Uterine smooth muscle cell (primary cell): ENCODE measurements around the gene FJX1. TPM values are rescaled to one million over a fixed set of nuclear protein-coding genes. Genes with fewer than 3 reads are reported as not detected.

Source experiments
- total RNA-seq: library from RNA; depleted of rRNA; stranded (reverse); fragments of >200 nt; gene quantifications from 2 replicates; pipeline ENCODE4 v1.2.3, GENCODE V29; 2014

The FJX1 gene, protein sequence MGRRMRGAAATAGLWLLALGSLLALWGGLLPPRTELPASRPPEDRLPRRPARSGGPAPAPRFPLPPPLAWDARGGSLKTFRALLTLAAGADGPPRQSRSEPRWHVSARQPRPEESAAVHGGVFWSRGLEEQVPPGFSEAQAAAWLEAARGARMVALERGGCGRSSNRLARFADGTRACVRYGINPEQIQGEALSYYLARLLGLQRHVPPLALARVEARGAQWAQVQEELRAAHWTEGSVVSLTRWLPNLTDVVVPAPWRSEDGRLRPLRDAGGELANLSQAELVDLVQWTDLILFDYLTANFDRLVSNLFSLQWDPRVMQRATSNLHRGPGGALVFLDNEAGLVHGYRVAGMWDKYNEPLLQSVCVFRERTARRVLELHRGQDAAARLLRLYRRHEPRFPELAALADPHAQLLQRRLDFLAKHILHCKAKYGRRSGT
- 88.3 and 97.0 TPM in 2 replicates for total RNA-seq

DNA sequence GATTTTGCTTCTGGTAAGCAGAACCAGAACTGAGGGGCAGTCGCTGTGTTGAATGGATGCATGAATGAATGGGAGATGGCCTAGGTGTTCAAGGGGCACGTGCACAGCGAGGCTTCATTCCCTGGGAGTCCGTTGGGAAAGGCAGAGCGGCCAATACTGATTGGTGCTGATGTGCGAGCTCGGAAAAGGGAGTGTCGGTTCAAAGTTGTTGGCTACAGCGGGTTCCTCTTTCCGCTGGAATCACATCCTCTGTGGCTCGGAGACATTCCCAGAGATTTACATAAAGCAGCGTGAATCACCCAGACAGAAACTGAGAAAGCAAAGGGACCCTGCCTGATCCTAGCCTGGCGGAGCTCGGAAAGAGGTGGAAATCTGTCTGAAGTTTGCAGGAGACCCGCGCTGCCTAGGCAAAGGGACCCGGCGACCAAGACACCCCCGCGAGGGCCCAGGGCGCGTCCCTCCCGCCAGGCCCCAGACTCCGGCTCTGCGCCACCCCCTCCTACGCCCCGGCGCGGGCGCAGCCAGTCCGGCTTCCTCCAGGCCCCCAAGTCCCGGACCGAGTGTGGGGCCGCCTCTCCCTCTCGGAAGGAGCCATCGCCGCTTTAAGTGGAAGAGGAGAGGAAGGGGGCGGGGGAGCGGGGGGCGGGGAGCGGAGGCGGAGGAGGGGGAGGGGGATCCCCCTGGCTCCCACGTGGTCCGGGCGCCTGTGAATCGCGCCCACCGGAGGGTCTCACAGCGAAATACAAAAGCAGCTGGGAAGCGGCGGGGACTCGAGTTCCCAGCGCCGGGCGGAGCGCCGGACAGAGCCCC, at the start of gene FJX1:
FJX1 (plus strand) TSS at position 774 of the 810 bp plus-strand sequence. CDS start 177 bp downstream, outside the sequence.

DNA sequence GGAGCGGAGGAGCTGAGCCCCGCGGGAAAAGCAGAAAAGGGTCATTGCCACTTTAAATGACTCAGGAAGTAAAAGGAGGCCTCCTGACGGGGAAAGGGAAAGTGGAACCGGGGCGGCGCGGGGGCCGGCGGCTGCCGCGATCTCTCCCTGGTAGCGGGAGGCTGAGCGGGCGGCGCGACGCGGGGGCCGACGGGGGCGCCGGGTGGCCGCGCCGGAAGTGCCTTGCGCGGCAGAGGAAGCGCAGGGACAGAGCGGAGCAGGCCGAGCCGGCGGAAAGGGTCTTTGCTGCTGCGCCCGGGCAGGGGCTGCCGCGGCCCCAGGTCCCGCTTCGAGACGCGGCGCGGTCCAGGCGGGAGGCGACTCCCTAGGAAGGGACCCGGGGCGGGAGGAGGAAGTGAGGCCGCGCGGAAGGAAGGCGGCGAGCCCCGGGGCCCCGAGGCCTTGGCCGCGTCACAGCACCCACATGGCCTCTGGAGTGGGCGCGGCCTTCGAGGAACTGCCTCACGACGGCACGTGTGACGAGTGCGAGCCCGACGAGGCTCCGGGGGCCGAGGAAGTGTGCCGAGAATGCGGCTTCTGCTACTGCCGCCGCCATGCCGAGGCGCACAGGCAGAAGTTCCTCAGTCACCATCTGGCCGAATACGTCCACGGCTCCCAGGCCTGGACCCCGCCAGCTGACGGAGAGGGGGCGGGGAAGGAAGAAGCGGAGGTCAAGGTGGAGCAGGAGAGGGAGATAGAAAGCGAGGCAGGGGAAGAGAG, 44.6 kb downstream of the FJX1 start, which contains the start of gene TRIM44:
TRIM44 (plus strand) TSS at position 127 of the 759 bp plus-strand sequence; CDS start at position 464, 337 bp downstream.

Other genes with a start within 250 kb of the FJX1 start
- 6.2 and 7.7 TPM in 2 replicates for gene SLC1A2, start 198.9 kb upstream of the FJX1 start, total RNA-seq
- 199 and 512 TPM in 2 replicates for gene PAMR1, start 92.8 kb upstream of the FJX1 start, total RNA-seq
- gene TRIM44, start 44.3 kb downstream of the FJX1 start, total RNA-seq: 22.5 and 26.1 TPM in 2 replicates